Measurements from ENCODE around the gene DNM1.
"Not testable (repeated sequence)": the region's sequence is repeated elsewhere in the genome, so short reads cannot be mapped to it uniquely, and the experiment has no call there.

DNM1 gene

DNA sequence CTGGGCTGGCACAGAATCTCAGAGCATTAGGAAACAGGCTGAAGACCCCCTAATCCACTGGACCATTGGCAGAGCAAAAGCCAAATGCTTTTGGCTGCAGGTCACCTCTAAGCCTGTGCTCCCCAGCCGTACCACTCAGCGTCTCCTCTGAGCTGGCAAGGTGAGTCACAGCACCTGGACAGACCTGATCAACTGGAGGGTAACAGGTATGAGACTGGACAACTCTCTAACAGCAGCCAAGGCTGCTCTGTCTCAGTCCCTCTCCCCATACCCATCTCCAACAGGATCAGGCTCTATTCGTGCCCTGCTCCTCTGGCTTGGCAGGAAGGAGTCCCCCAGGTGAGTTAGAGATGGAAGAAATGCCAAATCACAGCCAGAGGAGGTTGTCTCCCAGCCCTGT lies 67.9 kb downstream of the DNM1 start:
- no peak overlapping the region for H3K4me3 ChIP-seq (ENCODE audit: control insufficient read depth, low read depth, low read length)
- no peak for DNase-seq (ENCODE audit: low read depth)
- TF ChIP-seq, protein P1, sequence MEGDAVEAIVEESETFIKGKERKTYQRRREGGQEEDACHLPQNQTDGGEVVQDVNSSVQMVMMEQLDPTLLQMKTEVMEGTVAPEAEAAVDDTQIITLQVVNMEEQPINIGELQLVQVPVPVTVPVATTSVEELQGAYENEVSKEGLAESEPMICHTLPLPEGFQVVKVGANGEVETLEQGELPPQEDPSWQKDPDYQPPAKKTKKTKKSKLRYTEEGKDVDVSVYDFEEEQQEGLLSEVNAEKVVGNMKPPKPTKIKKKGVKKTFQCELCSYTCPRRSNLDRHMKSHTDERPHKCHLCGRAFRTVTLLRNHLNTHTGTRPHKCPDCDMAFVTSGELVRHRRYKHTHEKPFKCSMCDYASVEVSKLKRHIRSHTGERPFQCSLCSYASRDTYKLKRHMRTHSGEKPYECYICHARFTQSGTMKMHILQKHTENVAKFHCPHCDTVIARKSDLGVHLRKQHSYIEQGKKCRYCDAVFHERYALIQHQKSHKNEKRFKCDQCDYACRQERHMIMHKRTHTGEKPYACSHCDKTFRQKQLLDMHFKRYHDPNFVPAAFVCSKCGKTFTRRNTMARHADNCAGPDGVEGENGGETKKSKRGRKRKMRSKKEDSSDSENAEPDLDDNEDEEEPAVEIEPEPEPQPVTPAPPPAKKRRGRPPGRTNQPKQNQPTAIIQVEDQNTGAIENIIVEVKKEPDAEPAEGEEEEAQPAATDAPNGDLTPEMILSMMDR (IDR thresholded peaks at IDR 0.05; ENCODE audit: control insufficient read depth, insufficient read depth, low read depth, low read length, missing control alignments), result no peak

DNA sequence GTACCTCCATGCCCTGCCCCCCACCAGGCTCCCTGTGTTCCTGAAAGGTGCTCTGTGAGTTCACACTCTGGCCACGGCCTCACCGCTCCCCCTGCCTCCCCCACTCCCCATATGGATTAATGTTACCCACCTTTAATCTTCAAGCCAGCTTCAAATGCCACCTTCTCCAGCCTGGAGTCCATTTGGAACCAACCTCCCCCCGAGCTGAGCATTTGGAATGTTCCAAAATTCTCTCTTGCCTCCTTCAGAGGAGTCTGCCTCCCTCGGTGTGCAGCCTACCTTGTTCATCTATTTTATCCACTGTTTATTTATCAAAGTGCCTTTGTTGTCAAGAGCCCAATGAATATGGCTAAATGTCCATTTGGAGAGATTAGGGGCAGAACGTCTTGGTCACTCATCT lies 68.3 kb downstream of the DNM1 start:
- DNase-seq (ENCODE audit: low read depth), result no peak
- TF ChIP-seq, protein P1 (IDR thresholded peaks at IDR 0.05; ENCODE audit: control insufficient read depth, insufficient read depth, low read depth, low read length, missing control alignments), result no peak
- no peak overlapping the region for H3K4me3 ChIP-seq (ENCODE audit: control insufficient read depth, low read depth, low read length)

DNA sequence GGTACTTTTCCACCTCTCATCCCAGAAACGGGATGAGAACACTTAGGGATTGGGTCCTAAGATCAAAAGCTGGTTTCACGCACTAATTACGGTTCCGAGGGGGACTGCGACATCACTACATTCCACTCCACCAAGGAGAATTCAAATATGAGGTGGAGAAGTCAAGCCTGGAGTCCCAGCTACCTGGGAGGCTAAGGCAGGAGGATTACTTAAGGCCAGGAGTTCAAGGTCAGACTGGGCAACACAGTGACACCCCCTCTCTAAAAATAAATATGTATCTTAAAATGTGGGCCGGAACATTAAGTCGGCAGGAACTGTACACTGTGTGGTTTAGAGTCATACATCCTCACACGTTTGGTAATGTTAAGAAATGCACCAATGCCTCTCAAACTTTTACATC lies 71.1 kb downstream of the DNM1 start:
- peak overlapping the region; percentile 76 for H3K4me3 ChIP-seq (ENCODE audit: control insufficient read depth, low read depth, low read length)

DNA sequence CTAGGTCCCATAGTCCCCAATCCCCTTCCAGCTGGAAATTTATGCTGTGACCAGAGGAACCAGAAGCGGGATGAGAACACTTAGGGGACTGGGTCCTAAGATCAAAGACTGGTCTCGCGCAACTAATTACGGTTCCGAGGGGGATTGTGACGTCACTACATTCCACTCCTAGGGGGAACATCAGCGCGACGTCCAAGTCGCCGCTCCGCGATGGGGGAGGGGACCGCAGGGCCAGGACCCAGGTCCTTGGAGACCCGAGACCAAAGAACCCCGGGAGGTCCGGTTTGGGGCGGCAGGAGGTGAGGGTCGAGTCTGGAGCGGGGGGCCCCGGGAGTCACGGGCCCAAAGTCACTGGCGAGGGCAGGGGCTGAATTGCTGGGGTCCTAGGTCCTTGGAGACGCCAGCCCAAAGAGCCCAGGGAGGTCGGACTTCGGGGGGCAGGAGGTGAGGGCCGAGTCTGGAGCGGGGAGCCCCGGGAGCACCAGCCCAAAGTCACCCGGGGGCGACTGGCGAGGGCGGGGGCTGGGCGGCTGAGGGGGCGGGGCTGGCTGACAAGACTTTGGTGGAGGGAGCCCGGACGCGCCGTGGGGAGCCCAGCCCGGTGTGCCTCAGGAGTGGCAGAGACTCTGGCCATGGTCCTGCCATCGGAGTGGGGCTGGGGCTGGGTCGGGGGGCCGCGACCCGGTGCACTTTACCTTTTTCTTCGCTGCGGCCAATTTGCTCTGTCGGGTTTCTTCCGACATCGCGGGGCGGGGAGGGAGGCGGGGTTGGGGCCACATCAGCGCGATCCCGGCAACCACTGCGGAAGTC lies 72.2 kb downstream of the DNM1 start, which contains the start of gene GOLGA2:
GOLGA2 (minus strand) TSS at position 810 of the 810 bp plus-strand sequence; CDS start at position 779, 31 bp downstream.
- TF ChIP-seq, protein P1 (IDR thresholded peaks at IDR 0.05; ENCODE audit: control insufficient read depth, insufficient read depth, low read depth, low read length, missing control alignments), result no peak
- H3K4me3 ChIP-seq (ENCODE audit: control insufficient read depth, low read depth, low read length), result peak within 1 kb of the TSS; percentile 76
- DNase-seq (ENCODE audit: low read depth), result no peak

More for the DNA sequence above, 71.1 kb downstream of the DNM1 start:
- DNase-seq (ENCODE audit: low read depth), result no peak
- TF ChIP-seq, protein P1 (IDR thresholded peaks at IDR 0.05; ENCODE audit: control insufficient read depth, insufficient read depth, low read depth, low read length, missing control alignments), result no peak

DNA sequence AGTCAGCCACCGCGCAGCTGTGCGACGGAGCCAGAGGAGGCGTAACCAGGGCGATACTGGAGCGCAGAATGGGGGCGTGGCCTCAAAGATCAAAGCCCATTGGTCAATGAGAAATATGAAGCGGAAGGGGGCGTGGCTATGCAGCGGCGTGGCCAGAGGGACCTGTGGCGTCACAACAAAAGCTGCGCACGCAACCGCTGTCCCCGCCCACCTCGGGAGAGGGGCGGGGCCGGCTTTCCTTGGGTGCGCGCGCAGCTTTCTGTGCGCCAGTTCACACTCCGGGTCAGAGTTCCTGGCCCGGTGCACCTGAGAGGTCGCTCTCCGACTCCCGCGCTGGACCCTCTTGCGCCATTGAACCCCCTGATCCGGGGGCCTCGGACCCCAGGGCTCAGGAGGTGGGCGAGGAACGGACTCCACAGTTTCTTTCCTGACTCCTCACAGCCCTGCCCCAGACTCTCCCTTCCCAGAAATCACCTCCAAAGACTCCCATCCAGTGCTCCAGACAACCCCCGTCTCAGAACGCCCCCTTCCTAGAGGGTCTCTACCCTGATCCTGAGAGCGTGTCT lies 72.9 kb downstream of the DNM1 start, which contains the start of gene SWI5:
SWI5 (plus strand) TSS at position 269 of the 566 bp plus-strand sequence.
- DNase-seq (ENCODE audit: low read depth), result peak; percentile 96
- TF ChIP-seq, protein P1 (IDR thresholded peaks at IDR 0.05; ENCODE audit: control insufficient read depth, insufficient read depth, low read depth, low read length, missing control alignments), result no peak
- peak within 1 kb of the TSS; percentile 76 for H3K4me3 ChIP-seq (ENCODE audit: control insufficient read depth, low read depth, low read length)

DNA sequence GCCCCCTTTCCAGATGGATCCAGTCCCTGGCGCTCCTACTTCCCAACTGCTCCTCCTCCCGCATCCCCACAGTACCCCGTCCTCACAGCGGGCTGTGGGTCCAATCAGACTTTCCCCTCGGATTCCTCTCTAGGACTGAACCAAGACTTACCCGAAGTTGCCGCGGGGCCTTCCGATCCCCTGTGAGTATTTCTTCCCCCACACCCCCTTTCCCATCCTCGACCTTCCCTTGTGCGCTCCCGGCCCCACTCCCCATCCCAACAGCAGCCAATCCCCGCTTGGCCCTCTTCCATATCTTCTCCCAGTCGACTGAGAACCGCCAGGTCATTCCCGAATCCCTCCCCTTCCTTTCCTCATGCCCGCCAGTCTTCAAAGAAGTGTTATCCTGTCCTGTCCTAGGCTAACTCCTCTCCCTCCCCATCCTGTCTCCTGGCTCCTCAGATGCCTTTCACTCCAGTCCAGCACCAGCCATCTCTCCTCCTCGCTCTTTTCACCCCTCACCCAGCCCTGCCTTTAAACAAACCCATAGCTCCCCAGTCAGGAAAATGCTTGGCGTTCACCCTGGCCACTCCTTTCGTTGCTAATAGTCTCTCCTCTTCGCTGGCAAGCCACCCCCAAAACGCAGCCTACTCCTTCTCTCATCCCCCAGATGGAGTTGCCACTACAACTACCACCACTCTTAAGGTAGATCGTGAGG lies 73.5 kb downstream of the DNM1 start:
- peak overlapping the region; percentile 76 for H3K4me3 ChIP-seq (ENCODE audit: control insufficient read depth, low read depth, low read length)
- no peak for DNase-seq (ENCODE audit: low read depth)
- TF ChIP-seq, protein P1 (IDR thresholded peaks at IDR 0.05; ENCODE audit: control insufficient read depth, insufficient read depth, low read depth, low read length, missing control alignments), result no peak

DNA sequence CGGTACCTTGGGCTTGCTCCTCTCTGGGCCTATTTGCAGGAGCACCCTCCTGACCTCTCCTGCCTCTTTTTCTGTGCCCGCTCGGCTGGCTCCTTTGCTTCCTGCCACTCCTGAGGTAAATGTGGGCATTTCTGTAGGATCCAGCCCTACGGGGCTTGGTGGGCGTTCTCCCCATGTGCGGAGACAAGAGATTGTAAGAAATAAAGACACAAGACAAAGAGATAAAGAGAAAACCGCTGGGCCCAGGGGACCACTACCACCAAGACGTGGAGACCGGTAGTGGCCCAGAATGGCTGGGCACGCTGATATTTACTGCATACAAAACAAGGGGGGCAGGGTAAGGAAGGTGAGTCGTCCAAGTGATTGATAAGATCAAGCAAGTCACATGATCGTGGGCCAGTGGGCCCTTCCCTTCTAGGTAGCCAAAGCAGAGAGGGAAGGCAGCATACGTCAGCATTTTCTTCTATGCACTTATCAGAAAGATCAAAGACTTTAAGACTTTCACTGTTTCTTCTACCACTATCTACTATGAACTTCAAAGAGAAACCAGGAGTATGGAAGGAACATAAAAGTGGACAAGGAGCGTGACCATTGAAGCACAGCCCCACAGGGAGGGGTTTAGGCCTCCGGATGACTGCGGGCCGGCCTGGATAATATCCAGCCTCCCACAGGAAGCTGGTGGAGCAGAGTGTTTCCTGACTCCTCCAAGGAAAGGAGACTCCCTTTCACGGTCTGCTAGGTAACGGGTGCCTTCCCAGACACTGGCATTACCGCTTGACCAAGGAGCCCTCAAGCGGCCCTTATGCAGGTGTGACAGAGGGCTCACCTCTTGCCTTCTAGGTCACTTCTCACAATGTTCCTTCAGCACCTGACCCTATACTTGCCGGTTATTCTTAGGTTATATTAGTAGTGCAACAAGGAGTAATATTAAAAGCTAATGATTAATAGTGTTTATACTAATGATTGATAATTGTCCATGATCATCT lies 76.2 kb downstream of the DNM1 start:
- DNase-seq (ENCODE audit: low read depth); H3K4me3 ChIP-seq (ENCODE audit: control insufficient read depth, low read depth, low read length): not testable (repeated sequence)
